ENCODE measurements around the gene GPX2. TPM values are rescaled to one million over a fixed set of nuclear protein-coding genes. Genes with fewer than 3 reads are reported as not detected.

GPX2 gene
- total and polyA plus RNA-seq, 2 experiments from 2014 or later, result not detected

GRCh38 chr14:64932231-64932630 is 10.3 kb downstream of the GPX2 start:
- Histone ChIP-seq H3K27ac (no peak overlapping the region), H3K4me3 (no peak overlapping the region), H3K36me3 (peaks cover 28% of the 10 kb centered on the region), H3K9me3 (ENCODE audit: low read depth) (no peaks in the 10 kb centered on the region), H3K27me3 (no peaks in the 10 kb centered on the region), H3K4me1 (ENCODE audit: low read depth) (peaks cover 4% of the 10 kb centered on the region)
- TF ChIP-seq, protein P1, sequence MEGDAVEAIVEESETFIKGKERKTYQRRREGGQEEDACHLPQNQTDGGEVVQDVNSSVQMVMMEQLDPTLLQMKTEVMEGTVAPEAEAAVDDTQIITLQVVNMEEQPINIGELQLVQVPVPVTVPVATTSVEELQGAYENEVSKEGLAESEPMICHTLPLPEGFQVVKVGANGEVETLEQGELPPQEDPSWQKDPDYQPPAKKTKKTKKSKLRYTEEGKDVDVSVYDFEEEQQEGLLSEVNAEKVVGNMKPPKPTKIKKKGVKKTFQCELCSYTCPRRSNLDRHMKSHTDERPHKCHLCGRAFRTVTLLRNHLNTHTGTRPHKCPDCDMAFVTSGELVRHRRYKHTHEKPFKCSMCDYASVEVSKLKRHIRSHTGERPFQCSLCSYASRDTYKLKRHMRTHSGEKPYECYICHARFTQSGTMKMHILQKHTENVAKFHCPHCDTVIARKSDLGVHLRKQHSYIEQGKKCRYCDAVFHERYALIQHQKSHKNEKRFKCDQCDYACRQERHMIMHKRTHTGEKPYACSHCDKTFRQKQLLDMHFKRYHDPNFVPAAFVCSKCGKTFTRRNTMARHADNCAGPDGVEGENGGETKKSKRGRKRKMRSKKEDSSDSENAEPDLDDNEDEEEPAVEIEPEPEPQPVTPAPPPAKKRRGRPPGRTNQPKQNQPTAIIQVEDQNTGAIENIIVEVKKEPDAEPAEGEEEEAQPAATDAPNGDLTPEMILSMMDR (IDR thresholded peaks at IDR 0.05; ENCODE audit: low read depth, low read length), result no peak
- DNase-seq (ENCODE audit: low read depth in 1 of 2, low spot score in 1 of 2), result no peak

GRCh38 chr14:64931123-64931522 is 11.4 kb downstream of the GPX2 start:
- no peaks in the 10 kb centered on the region for H3K9me3 ChIP-seq (ENCODE audit: low read depth)
- H3K27ac ChIP-seq, result no peak overlapping the region
- H3K4me3 ChIP-seq, result no peak overlapping the region
- TF ChIP-seq, protein P1 (IDR thresholded peaks at IDR 0.05; ENCODE audit: low read depth, low read length), result no peak
- H3K36me3 ChIP-seq, result peaks cover 35% of the 10 kb centered on the region
- DNase-seq (ENCODE audit: low read depth in 1 of 2, low spot score in 1 of 2), result no peak
- H3K4me1 ChIP-seq (ENCODE audit: low read depth), result peaks cover 6% of the 10 kb centered on the region
- H3K27me3 ChIP-seq, result no peaks in the 10 kb centered on the region

GRCh38 chr14:64930085-64930843 is 12.3 kb downstream of the GPX2 start:
- Histone ChIP-seq H3K4me3 (no peak overlapping the region), H3K27ac (peak overlapping the region; percentile 5), H3K27me3 (no peaks in the 10 kb centered on the region), H3K9me3 (ENCODE audit: low read depth) (no peaks in the 10 kb centered on the region), H3K36me3 (peaks cover 35% of the 10 kb centered on the region), H3K4me1 (ENCODE audit: low read depth) (peaks cover 6% of the 10 kb centered on the region)
- DNase-seq (ENCODE audit: low read depth in 1 of 2, low spot score in 1 of 2), result peak in 1 of 2 donors; percentile 40
- TF ChIP-seq, protein P1 (IDR thresholded peaks at IDR 0.05; ENCODE audit: low read depth, low read length), result no peak

GRCh38 chr14:64929014-64929359 is 13.6 kb downstream of the GPX2 start:
- no peak overlapping the region for H3K4me3 ChIP-seq
- peaks cover 44% of the 10 kb centered on the region for H3K36me3 ChIP-seq
- H3K27me3 ChIP-seq, result no peaks in the 10 kb centered on the region
- no peak for DNase-seq (ENCODE audit: low read depth in 1 of 2, low spot score in 1 of 2)
- H3K27ac ChIP-seq, result no peak overlapping the region
- H3K4me1 ChIP-seq (ENCODE audit: low read depth), result peaks cover 6% of the 10 kb centered on the region
- H3K9me3 ChIP-seq (ENCODE audit: low read depth), result no peaks in the 10 kb centered on the region
- TF ChIP-seq, protein P1 (IDR thresholded peaks at IDR 0.05; ENCODE audit: low read depth, low read length), result no peak

GRCh38 chr14:64928239-64929013 is 14.1 kb downstream of the GPX2 start:
- Histone ChIP-seq H3K27me3 (no peaks in the 10 kb centered on the region), H3K9me3 (ENCODE audit: low read depth) (no peaks in the 10 kb centered on the region), H3K4me3 (no peak overlapping the region), H3K36me3 (peaks cover 45% of the 10 kb centered on the region), H3K27ac (no peak overlapping the region), H3K4me1 (ENCODE audit: low read depth) (peaks cover 6% of the 10 kb centered on the region)
- TF ChIP-seq, protein P1 (IDR thresholded peaks at IDR 0.05; ENCODE audit: low read depth, low read length), result no peak
- DNase-seq (ENCODE audit: low read depth in 1 of 2, low spot score in 1 of 2), result no peak
